A549 treated with Mapracorat at 1 μM for 4 hours (cell line): ENCODE results near the gene CTTNBP2. TPM values are rescaled to one million over a fixed set of nuclear protein-coding genes. Genes with fewer than 3 reads are reported as not detected.

Experiments
- total RNA-seq: library from RNA; stranded (reverse); fragments of 200-300 nt; extraction: Qiagen RNA extraction; gene quantifications from 5 replicates; pipeline ENCODE4 v1.2.3, GENCODE V29; 2022

The CTTNBP2 gene
- 0.33 to 0.78 TPM (median 0.48 TPM) in 5 replicates for total RNA-seq

GRCh38 chr7:117873310-117874190 lies at the start of gene CTTNBP2:
CTTNBP2 (minus strand) TSS chr7:117873441; CDS start chr7:117873415, 26 bp downstream.

